DMS79 (cell line): ENCODE measurements around the gene TFIP11.

Source experiments
- DNase-seq: peaks from one replicate; lab custom pipeline; 2025; lab: John Stamatoyannopoulos, UW

Gene TFIP11

DNA sequence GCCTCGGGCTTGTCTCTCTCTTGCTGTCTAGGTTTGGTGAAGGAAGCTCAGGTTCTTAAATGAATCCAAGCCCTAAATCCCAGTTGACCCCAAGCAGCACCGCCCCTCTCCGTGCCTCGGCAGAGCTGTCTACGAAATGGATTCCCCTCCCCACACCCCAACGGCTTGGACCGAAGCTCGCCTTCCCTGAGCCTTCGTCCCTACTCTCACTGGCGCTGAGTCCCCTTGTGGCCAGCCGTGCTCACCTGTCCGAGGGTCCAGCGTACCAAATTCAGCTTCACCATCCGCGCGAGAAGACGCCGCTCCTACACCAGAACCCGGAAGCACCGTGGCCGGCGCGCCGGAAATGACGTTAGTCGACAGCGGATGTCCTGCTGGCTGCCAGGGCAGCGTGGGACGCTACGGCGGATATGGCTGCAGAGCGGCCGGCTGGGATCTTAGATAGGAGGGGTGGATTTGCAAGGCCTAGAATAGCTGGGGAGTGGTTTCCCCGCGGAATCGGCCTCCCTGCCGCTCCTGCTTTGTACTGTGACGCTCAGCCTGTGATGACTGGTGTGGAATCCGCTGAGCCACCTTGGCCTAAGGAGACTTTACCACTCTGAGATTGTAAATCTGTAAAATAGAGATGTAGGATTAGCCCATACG lies at the start of gene TFIP11:
Gene TFIP11, minus strand, starts transcription at position 325 of the 645 bp plus-strand sequence. CDS start 2,201 bp downstream, outside the sequence.
- peak; percentile 40 for DNase-seq

DNA sequence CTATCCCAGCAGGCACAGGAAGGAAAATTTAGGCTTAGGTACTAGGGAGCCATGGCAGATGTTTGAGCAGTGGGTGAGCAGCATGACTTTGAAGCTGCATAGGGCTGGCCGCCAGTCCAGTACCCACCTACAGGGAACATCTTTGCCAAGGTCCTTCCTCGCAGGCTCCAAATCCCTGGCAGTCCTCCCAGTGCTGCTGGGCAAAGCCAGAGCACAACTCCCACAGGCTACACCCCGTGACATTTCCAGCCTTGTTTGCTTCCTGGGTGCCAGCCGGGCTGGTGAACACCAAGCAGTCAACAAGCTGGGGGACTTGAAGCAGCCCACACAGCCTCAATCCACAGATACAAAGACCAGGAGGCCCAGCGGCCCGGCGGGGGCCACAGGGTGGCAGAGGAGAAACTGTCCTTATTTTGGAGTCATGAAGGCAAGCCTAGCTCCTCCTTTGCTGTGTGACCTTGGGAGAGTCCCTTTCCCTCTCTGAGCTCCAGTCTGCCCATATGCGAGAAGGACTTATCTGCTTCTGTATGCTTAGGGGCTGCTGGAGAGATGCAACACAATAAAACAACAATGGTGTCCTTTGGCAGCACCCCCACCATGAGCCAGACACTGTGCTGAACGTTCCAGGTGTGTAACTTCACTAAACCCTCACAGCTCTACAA lies 49.6 kb upstream of the TFIP11 start:
- DNase-seq = no peak

DNA sequence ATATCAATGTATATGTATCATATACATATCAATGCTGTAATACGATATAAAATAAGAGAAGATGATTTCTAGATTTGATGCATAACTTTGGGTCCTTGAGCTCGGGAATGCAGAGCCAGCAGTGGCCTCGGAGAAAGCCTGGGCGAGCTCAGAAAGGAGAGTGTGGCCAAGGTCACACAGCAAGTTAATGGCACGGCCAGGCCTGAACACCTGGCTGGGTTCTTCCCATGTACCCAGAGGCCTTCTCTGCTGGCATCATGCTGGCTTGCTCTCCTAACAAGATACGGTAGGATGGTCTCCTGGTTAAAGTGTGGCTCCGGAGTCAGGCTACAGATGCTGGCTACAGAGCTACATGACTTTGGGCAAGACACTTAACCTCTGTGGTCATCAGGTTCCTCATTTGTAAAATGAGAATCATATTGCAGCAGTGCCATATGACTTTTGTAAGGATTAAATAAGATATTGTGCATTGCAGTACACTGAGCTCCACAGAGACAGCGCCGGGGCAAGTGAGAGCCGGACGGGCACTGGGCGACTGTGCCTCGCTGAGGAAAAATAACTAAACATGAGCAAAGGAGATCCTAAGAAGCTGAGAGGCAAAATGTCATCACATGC lies 47.8 kb upstream of the TFIP11 start:
- DNase-seq = no peak

DNA sequence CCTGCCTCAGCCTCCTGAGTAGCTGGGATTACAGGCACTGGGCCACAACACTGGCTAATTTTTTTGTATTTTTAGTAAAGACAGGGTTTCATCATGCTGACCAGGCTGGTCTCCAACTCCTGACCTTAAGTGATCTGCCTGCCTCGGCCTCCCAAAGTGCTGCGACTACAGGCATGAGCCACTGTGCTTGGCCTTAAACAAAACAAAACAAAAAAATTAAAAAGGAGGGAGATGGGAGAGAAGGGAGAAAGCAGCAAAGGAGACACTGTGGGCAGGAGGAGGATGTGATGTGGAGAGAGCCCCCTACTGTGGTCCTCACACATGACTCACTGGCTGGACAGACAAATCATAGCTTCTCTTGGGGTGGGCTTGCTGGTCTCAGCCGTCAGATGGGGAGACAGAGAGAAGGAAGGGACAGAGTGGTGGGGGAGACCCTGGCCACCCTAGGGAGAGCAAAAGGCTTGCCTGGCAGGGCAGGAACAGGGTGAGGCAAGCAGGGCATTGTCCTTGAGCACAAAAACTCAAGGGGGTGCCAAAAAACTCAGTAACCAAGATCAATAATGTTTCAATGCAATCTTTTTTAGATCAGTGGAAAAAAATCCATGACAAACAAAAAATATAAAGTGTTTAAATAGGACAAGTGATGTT lies 46.1 kb upstream of the TFIP11 start:
- no peak for DNase-seq

DNA sequence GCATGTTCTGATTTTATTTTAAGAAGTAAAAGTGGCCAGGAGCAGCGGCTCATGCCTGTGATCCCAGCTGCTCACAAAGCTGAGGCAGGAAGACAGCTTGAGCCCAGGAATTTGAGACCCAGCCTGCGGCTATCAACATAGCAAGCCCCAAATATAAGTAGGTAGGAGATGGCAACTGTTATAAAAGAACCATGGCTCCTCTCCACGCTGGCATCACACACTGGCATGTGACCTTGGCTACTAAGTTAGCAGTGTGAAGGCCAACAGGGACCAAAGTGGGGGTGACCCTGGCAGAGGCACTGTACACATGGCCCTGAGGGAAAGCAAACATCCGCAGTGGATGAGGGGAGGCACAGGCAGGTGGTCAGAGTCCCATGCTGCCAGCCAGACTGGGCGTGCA lies 44.6 kb upstream of the TFIP11 start:
- no peak for DNase-seq

DNA sequence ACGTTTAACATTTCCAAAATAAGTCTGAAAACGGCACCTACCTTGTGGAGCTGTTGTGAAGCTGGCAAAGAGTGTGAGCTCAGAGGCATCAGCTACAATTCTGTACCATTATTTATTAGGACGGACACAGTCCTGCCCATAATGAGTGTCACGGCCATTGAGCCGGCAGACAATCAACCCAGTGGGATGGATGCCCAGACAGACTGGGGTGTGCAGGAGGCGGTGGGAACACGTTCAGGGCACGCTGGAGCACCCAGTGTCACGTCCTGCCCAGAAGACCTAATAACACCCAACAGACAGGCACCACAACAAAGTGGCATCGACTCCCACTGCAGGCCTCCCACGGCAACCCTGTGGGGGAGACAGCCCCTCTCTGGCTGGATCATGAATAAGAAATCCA lies 43.2 kb upstream of the TFIP11 start:
- DNase-seq = no peak

DNA sequence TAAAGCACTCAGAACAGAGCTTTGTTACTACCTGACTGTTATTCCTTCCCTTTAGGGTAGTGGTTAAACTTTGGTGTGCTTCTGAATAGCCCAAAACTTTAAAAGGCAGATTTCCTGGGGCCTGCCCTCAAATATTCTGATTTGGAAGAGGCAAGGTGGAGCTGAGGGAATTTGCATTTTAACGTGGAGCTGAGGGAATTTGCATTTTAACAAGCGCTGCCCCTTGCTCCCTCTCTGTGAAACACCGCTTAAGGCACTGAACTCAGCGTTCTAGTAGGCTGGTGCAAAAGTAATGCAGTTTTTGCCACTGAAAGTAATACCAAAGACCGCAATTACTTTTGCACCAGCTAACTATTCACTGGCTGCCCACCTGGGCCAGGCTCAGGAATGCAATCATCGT lies 42.7 kb upstream of the TFIP11 start:
- no peak for DNase-seq

DNA sequence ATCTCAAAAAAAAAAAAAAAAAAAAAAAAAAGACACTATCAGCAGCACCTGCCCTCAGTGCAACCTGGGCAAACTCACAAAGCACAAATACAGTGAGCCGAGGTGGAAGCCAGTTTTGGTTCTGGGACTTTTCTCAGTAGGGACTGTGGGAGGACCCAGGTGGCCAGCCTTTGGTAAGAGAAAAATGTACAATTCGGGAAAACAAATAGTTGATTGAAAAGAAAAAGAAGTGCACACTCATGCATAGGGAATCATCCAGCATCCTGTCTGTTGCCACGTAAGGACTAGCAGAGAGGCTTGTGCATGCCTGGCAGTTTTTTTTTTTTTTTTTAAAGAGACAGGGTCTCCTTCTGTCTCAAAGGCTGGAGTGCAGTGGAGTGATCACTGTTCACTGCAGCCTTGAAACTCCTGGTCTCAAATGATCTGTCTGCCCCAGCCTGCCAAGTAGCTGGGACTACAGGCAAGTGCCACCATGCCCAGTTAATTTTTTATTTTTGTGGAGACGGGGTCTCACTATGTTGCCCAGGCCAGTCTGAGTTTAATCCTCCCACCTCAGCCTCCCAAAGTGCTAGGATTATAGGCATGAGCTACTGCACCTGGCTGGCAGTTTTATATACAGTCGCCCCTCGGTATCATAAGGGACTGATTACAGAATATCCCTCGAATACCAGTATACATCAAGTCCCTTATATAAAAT lies 40.9 kb upstream of the TFIP11 start:
- DNase-seq = no peak

DNA sequence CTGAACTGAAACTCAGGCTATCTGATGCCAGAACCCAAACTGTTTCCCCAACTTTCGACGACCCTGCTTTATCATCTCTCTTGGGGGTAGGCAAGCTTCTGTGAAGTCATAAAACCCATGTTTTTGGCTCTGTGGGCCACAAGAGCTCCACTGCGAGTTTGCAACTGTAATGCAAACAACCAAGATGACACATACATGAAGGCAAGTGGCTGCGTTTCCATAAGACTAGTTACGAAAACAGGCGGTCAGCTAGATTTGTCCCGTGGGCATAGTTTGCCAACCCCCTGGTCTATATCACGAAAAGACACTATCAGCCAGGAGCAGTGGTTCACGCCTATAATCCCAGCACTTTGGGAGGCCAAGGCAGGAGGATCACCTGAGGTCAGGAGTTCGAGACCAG lies 40.2 kb upstream of the TFIP11 start:
- DNase-seq = no peak

DNA sequence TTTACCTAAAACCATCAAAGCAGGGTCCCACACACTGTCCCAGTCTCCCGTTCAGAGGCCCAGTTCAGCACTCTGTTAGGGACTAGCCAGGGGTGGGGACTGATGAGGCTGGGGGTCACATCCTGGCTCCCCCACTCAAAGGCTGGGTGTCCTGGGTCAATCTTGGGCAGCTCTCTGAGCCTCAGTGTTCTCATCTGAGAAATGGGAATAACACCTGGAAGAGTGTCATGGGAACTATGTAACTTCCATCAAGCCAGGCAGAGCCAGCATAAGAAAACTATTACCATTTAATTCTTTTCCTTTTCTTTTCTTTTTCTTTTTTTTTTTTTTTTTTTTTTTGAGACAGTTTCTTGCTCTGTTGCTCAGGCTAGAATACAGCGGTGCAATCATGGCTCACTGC lies 39.3 kb upstream of the TFIP11 start:
- no peak for DNase-seq

DNA sequence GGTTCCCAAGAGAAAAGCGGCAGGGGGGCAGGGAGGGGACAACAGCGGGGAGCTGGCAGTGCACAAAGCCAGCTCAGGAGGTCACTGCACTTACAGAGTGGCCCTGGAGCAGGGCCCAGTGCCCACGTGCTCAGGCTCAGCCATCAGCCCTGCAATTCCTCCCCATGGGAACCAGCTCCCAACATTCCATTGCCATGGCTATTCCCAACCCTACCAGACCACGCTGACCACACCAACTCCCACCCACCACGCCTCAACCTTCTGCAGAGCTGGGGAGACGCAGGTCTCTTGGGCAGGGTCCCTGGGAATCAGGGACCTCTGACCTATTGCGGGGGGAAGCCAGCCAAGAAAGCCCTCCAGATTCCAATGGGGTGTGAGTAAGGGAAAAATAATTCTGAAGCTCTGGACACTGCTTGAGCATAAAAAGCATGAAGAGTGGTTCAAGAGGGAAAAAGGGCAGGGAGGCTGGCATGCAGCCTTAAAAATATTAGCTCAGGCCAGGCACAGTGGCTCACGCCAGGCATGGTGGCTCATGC lies 38.3 kb upstream of the TFIP11 start:
- no peak for DNase-seq

DNA sequence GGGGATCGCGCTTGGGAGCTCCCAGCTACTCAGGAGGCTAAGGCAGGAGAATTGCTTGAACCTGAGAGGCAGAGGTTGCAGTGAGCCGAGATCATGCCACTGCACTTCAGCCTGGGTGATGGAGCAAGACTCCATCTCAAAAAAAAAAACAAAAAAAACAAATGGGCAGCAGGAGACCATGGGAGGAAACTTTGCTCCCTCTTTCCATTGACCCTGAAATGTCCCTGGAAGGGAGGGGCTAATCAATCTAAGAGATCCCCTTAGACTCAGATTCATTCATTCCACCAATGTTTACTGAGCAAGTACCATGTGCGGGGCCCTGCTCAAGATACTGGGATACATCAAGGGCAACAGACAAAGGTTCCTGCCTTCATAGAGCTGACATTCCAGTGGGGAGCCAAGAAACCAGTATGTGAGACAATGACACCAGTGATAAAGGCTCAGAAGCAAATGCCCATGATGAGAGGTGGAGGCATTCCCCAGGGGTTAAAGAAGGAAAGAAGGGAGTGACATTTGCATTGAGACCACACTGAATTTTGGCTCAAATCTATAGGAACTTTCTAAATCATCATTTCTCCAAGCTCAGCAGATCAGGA lies 37.7 kb upstream of the TFIP11 start:
- DNase-seq = no peak

DNA sequence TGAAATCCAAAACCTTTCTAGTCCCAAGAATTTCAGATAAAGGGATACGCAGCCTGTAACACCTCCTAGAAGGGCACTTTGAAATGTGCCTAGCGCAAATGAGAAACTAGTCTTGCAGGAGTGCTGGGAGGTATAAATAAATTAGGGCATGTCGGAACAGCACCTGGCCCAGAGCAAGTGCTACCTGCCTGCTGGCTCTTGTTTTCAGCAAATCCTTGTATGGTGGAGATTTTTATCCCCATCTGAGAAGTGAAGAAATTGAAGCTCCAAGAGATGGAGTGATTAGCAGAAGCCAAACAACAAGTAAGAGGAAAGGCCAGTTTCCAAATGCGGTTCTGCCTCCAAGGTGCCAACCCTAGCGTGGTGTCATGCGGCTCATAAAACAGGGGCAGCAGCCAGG lies 36.7 kb upstream of the TFIP11 start:
- peak; percentile 25 for DNase-seq

DNA sequence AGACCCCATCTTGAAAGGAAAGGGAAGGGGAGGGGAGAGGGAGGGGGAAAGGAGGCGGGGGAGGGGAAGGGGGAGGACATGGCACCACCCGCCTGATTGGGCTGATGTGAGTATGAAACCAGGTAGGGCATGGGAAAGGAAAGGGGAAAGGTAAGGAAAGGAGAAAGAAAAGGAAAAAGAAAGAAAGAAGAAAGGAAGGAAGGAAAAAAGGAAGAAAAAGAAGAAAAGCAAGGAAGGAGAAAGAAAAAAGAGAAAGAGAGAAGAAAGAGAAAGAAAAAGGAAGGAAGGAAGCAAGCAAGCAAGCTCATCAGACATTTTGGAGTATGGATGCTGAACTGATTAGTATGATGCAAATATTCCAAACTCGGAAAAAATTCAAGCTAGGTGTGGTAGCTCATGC lies 36.0 kb upstream of the TFIP11 start:
- DNase-seq = no peak

DNA sequence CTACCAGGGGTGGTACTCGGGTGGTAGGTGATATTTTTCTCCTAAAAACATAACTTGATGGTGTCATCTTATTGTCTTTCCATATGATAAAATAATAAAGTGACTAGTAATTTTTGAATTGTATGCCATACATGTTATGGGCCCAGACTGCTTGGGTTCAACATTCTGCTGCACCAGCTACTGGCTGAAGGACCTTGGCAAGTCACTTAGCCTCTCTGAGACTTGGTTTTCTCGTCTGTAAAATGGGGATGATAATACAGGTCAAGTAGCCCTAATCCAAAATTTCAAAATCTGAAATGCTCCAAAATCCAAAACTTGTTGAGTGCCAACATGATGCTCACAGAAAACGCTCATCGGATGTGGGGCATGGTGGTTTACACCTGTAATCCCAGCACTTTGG lies 35.6 kb upstream of the TFIP11 start:
- no peak for DNase-seq

DNA sequence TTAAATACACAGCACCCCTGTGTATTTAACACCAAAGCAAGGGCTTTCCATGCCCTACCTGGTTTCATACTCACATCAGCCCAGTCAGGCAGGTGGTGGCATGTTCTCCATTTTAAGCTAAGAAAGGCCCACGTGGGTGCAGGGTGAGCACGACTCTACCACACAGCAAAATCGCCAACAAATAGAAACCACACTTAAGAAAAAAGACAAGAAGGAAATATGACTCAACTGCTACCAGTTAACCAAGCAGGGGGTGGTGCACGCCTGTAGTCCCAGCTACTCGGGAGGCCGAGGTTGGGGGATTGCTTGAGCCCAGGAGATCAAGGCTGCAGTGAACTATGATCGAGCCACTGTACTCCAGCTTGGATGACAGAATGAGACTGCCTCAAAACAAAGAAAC lies 35.2 kb upstream of the TFIP11 start:
- DNase-seq = no peak

DNA sequence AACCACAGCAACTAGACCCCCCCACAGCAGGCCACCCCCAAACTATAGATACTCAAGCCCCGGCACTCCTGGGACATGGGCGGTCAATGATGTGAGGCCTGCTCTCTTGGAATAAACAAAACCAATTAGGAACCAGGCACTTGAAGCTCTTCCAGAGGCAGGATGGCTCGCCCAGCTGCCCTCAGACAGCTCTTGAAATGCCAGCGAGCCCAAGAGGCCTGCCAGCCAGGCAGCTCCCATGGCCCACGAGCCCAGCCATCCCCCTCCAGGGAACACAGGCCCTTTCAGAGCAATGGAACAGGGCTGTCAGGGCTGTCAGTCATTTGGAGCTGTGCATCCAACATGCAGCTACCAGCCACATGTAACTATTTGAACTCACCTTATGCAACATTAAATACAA lies 34.0 kb upstream of the TFIP11 start:
- peak; percentile 63 for DNase-seq

DNA sequence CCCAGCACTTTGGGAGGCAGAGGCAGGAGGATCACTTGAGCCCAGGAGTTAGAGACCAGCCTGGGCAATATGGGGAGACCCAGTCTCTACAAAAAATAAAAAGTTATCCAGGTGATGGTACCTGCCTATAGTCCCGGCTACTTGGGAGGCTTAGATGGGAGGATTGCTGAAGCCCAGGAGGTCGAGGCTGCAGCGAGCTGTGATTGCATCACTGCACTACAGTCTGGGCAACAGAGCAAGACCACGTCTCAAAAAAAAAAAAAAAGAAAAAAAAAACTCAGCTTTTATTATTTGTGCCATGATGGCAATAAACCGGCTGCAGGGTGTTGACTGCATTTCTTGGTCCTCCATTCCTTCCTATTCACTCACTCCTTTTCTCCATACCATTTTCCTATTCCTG lies 33.6 kb upstream of the TFIP11 start:
- DNase-seq = no peak

DNA sequence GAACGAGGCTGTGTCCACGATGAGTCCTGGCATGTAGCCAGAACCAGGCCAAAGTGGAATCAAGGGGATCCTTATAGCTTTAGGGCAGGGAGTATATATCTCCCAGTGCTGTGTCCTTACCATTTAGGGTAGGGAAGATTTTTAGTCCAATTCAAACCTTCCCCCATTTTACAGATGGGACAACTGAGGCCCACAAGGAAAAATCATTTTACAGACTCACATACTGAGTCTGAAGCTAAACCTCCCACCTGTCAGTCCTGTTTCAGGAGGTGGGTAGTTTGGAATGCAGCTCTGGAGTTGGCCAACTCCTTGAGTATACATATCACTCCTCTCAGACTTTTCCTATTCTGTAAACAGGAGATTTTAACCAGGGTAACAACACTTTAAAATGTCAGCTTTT lies 33.1 kb upstream of the TFIP11 start:
- no peak for DNase-seq

DNA sequence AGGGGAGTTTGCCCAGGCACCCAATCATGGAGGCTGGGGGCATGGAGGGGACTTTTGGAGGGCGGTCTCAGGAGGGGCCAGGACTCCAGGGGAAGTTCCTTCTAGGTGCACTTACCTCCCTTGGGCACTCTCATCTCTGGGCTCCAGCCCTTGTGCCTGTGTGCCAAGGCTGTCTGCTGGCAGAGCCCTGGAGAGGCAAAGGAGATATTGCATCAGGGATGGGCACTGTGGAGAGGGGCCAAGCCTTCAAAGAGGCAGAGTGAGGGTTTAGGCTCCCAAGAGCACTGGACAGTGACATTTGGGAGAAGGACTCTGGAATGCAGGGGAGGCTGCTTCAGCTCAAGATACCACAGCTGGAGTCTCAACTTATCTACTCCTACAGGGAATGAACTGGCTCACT lies 32.2 kb upstream of the TFIP11 start:
- no peak for DNase-seq

DNA sequence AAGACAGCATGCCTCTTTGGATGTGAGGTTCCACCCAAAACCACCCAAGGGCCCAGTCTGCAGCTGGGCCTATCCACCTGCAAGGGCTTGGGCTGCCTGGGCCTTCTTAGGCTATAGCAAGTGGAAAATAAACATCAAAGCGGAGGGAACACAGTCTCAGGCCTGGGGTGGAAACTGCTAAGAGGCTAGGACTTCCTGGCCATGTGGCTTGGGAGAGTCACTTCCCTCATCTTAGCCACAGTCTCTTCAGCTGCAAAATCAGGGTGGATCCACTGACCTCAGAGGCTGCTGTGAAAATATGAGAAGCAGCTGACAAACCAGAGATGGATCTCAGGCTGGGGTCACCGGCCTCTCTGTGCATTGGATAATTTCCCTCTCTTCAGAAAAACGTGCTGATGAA lies 30.6 kb upstream of the TFIP11 start:
- no peak for DNase-seq
